WTC11 (cell line): ENCODE measurements around the gene PPM1D.

Experiments used
- FOXP1 ChIP-seq: sonication (generic); formaldehyde crosslinking; IDR thresholded peaks from 2 replicates; pipeline ENCODE4 v1.8.0; 2022; ENCODE audit warnings: missing genetic modification reagents, mild to moderate bottlenecking, moderate library complexity, borderline replicate concordance
- MXD4 ChIP-seq: fragments of 250-450 bp; sonication (Bioruptor Pico); IDR thresholded peaks from 2 replicates; pipeline ENCODE4 v1.8.0; 2021; ENCODE audit warnings: mild to moderate bottlenecking, moderate library complexity, borderline replicate concordance

DNA sequence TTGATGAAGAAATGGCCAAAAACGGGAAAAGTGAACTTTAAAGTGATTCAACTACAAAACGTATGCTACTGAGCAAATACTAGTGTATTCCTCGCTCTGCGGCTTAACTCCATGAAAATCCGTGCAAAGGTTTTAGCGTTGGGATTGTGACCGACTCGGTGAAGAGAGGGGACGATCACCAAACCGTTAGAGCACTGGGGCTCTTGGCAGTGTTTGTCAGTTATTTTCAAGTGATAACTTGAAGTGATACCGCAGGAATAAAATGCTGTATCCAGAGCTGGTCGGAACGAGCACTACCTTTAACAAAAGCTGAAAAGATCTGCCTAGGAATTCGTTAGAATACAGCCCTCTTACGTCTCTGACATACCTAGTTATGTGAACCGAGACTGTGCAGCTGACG, 773 bp upstream of the PPM1D start:
- TF ChIP-seq FOXP1 (CRISPR knock-in tag) (no peak), MXD4 (CRISPR knock-in tag) (no peak)
